GM12878 (cell line): Measurements from ENCODE around the gene MYO3B. TPM values are rescaled to one million over a fixed set of nuclear protein-coding genes. Genes with fewer than 3 reads are reported as not detected.

Experiments
- ATAC-seq: fragments of 200-7000 bp; cut with Tn5 transposase; 3 replicates; pipeline ENCODE4 v1.9.1; 2020; ENCODE audit warnings: mild to moderate bottlenecking, moderate library complexity
- BruUV-seq: library from RNA; stranded (reverse); fragments of 400-500 nt; replicated peaks from 2 replicates; lab custom pipeline; 2021; lab: Mats Ljungman, UMichigan
- CTCF ChIA-PET: fragments of 300-600 bp; sonication (Branson Sonifier 250); formaldehyde crosslinking; extraction: SDS; loops from one replicate; lab custom pipeline; 2021; ENCODE audit warnings: inconsistent platforms; lab: Yijun Ruan, JAX
- POLR2A ChIA-PET: fragments of 350-600 bp; formaldehyde crosslinking; extraction: SDS; loops from one replicate; lab custom pipeline; 2021; ENCODE audit warnings: inconsistent platforms; lab: Charles Lee
- RAD21 ChIA-PET: fragments of 300-600 bp; sonication (Branson Sonifier 250); formaldehyde crosslinking; loops from one replicate; lab custom pipeline; 2023; ENCODE audit warnings: antibody characterized with exemption; ENCODE audit not compliant: unreplicated experiment; lab: Charles Lee
- SMC1A ChIA-PET: fragments of 300-600 bp; sonication (Branson Sonifier 250); formaldehyde crosslinking; loops from one replicate; lab custom pipeline; 2023; ENCODE audit not compliant: unreplicated experiment, uncharacterized antibody; lab: Charles Lee
- DNase-seq: peaks from one replicate; pipeline ENCODE4 v3.0.0-alpha.2; 2011; ENCODE audit warnings: low read depth, low spot score
- FAIRE-seq: peaks from 3 replicates; lab custom pipeline; 2011; peaks lifted over from hg19 to GRCh38; lab: Jason Lieb, UNC
- H2AFZ ChIP-seq: 2 replicates; pipeline ENCODE4 v1.6.0; 2011; ENCODE audit warnings: low read depth, low read length, control low read depth; ENCODE audit not compliant: control insufficient read depth
- H3K27ac ChIP-seq: 2 replicates; pipeline ENCODE4 v1.5.1; 2011; ENCODE audit warnings: control low read depth; ENCODE audit not compliant: control insufficient read depth, insufficient read depth
- H3K27me3 ChIP-seq, 2 experiments: replicated peaks in 1 of 2; 2 replicates each; pipeline versions ENCODE4 v1.6.0 to v1.6.1; 2011; ENCODE audit warnings: low read length in 1 of 2; ENCODE audit not compliant: control insufficient read depth in 2 of 2, insufficient read depth in 2 of 2
- H3K36me3 ChIP-seq, 2 experiments: 2 replicates each; pipeline ENCODE4 v1.5.1; 2011; ENCODE audit warnings: low read length in 1 of 2; ENCODE audit not compliant: control insufficient read depth in 2 of 2, insufficient read depth in 2 of 2
- H3K4me1 ChIP-seq: 2 replicates; pipeline ENCODE4 v1.6.1; 2011; ENCODE audit warnings: mild to moderate bottlenecking, low read length, moderate library complexity, mixed read lengths; ENCODE audit not compliant: control insufficient read depth, insufficient read depth
- H3K4me2 ChIP-seq: 2 replicates; pipeline ENCODE4 v1.6.0; 2011; ENCODE audit warnings: control low read depth; ENCODE audit not compliant: control insufficient read depth, insufficient read depth
- H3K4me3 ChIP-seq: fragments of 200-600 bp; sonication (generic); 2 replicates; pipeline ENCODE4 v1.5.1; 2016
- H3K79me2 ChIP-seq: 2 replicates; pipeline ENCODE4 v1.6.0; 2011; ENCODE audit warnings: low read length; ENCODE audit not compliant: control insufficient read depth, insufficient read depth
- H3K9ac ChIP-seq: 2 replicates; pipeline ENCODE4 v1.8.0; 2011; ENCODE audit warnings: low read length, control low read depth, mixed read lengths; ENCODE audit not compliant: control insufficient read depth, insufficient read depth
- H3K9me3 ChIP-seq: replicated peaks from 3 replicates; pipeline ENCODE4 v1.5.1; 2011; ENCODE audit warnings: mild to moderate bottlenecking, low read length; ENCODE audit not compliant: control insufficient read depth, insufficient read depth
- H4K20me1 ChIP-seq: 2 replicates; pipeline ENCODE4 v1.6.0; 2011; ENCODE audit not compliant: control insufficient read depth, insufficient read depth
- ATF7 ChIP-seq: fragments of 450-650 bp; IDR thresholded peaks from 2 replicates; pipeline ENCODE4 v1.6.1; 2016; ENCODE audit warnings: low read depth, mild to moderate bottlenecking
- CEBPZ ChIP-seq: fragments of 150-350 bp; IDR thresholded peaks from 2 replicates; pipeline ENCODE4 v1.6.1; 2016; ENCODE audit warnings: low read depth, low read length
- CHD4 ChIP-seq: fragments of 200-600 bp; sonication (generic); IDR thresholded peaks from 2 replicates; pipeline ENCODE4 v1.6.1; 2016; ENCODE audit warnings: mild to moderate bottlenecking
- ELK1 ChIP-seq: IDR thresholded peaks from 2 replicates; pipeline ENCODE4 v1.6.1; 2012; ENCODE audit warnings: low read depth, low read length, improper control_type of control experiment
- EP300 ChIP-seq, 2 experiments: fragments of 150-350 bp in 1 of 2; IDR thresholded peaks; 2 replicates each; pipeline ENCODE4 v1.6.1; 2011 to 2012; ENCODE audit warnings: low read depth in 2 of 2, low read length in 2 of 2, borderline replicate concordance in 1 of 2, improper control_type of control experiment in 1 of 2, inconsistent platforms in 1 of 2; ENCODE audit not compliant: control insufficient read depth in 1 of 2
- FOXK2 ChIP-seq: fragments of 450-650 bp; IDR thresholded peaks from 2 replicates; pipeline ENCODE4 v1.6.1; 2017; ENCODE audit warnings: mild to moderate bottlenecking, moderate library complexity
- HSF1 ChIP-seq: fragments of 150-350 bp; IDR thresholded peaks from 2 replicates; pipeline ENCODE4 v1.6.1; 2014; ENCODE audit warnings: mild to moderate bottlenecking, low read depth, low read length
- JUNB ChIP-seq: IDR thresholded peaks from 2 replicates; pipeline ENCODE4 v1.6.1; 2016; ENCODE audit warnings: antibody characterized with exemption, mild to moderate bottlenecking
- KDM1A ChIP-seq: fragments of 200-600 bp; sonication (generic); IDR thresholded peaks from 2 replicates; pipeline ENCODE4 v1.6.1; 2016; ENCODE audit warnings: borderline replicate concordance
- KLF5 ChIP-seq: fragments of 450-650 bp; IDR thresholded peaks from 2 replicates; pipeline ENCODE4 v1.6.1; 2014; ENCODE audit warnings: mild to moderate bottlenecking; ENCODE audit not compliant: partially characterized antibody
- MLLT1 ChIP-seq: fragments of 450-650 bp; IDR thresholded peaks from 2 replicates; pipeline ENCODE4 v1.6.1; 2016; ENCODE audit warnings: mild to moderate bottlenecking
- NFIC ChIP-seq: IDR thresholded peaks from 2 replicates; pipeline ENCODE4 v1.6.1; 2012; ENCODE audit warnings: low read depth, mild to moderate bottlenecking, inconsistent platforms, low read length, moderate library complexity
- PML ChIP-seq: IDR thresholded peaks from 2 replicates; pipeline ENCODE4 v1.6.1; 2012; ENCODE audit warnings: low read length, inconsistent platforms
- SIX5 ChIP-seq: IDR thresholded peaks from 2 replicates; pipeline ENCODE4 v1.6.1; 2011; ENCODE audit warnings: mild to moderate bottlenecking, low read depth, low read length, moderate library complexity; ENCODE audit not compliant: severe bottlenecking
- TBL1XR1 ChIP-seq: IDR thresholded peaks from 2 replicates; pipeline ENCODE4 v1.6.1; 2012; ENCODE audit warnings: low read depth, low read length, improper control_type of control experiment
- USF1 ChIP-seq: IDR thresholded peaks from 2 replicates; pipeline ENCODE4 v1.6.1; 2011; ENCODE audit warnings: borderline replicate concordance, low read depth, mild to moderate bottlenecking, moderate library complexity, mixed read lengths, low read length; ENCODE audit not compliant: insufficient read depth; ENCODE audit errors: extremely low read length
- WGBS: methylation state at CpG from one replicate; pipeline ENCODE4 v1.1.6; 2016; ENCODE audit warnings: low lambda C conversion rate; ENCODE audit not compliant: insufficient replicate concordance, insufficient coverage; ENCODE audit errors: missing lambda C conversion rate; 5-methylcytosine and 5-hydroxymethylcytosine counted together
- in situ Hi-C: fragments of 300-500 bp; cut with MboI; formaldehyde crosslinking; loops from 9 replicates; pipeline ENCODE4 v1.14.3; 2018; ENCODE audit warnings: mixed read lengths
- intact Hi-C: fragments of 100-400 bp; cut with micrococcal nuclease; formaldehyde crosslinking; loops from one replicate; pipeline ENCODE4 v1.14.2; 2022; ENCODE audit not compliant: unreplicated experiment
- polyA plus RNA-seq, 11 experiments: library from polyadenylated mRNA; depleted of rRNA in 4 of 11; unstranded in 6 of 11; stranded (reverse) in 5 of 11; fragments of >200 nt; fragmentation: Nextera tagmentation in 4 of 11; fragmentation: Illumina TruSeq in 1 of 11; extraction: Ambion mirVana in 4 of 11; extraction: Trizol in 1 of 11; gene quantifications; 1 replicate in 1 of 11; 2 replicates in 10 of 11; pipeline versions ENCODE4 v1.2.1 to v1.2.3, GENCODE V29; 2011 to 2016; ENCODE audit warnings: inconsistent platforms in 2 of 11, missing spikeins in 2 of 11, low read depth in 1 of 11
- total RNA-seq, 4 experiments: library from RNA; depleted of rRNA in 3 of 4; stranded (reverse); fragments of >200 nt in 3 of 4; fragmentation: Illumina TruSeq in 1 of 4; extraction: Trizol in 1 of 4; gene quantifications; 2 replicates each; pipeline versions ENCODE4 v1.2.1 to v1.2.3, GENCODE V29; 2013 to 2021

MYO3B gene
- total and polyA plus RNA-seq, 10 of the 15 experiments (the other 5 are each of a cell fraction or from before 2014, with no cell fraction given), result 1.1 to 7.1 (median 2.1) TPM

GRCh38 chr2:170671079-170671478, 493.1 kb downstream of the MYO3B start:
- no peak for ATAC-seq
- Histone ChIP-seq H3K4me2 (no peak overlapping the region), H3K4me1 (no peaks in the 10 kb centered on the region), H3K9ac (no peak overlapping the region), H3K27me3 (peaks cover 0 to 2% of the 10 kb centered on the region in 2 experiments; a peak in 1 of 4 replicates), H3K79me2 (no peaks in the 10 kb centered on the region), H3K9me3 (no peaks in the 10 kb centered on the region), H3K27ac (no peak overlapping the region), H2AFZ (no peak overlapping the region), H3K4me3 (no peak overlapping the region), H4K20me1 (no peaks in the 10 kb centered on the region), H3K36me3 (no peaks in the 10 kb centered on the region)
- CTCF ChIA-PET, result interaction anchor here (1.3 to 2.0 kb wide), 3 partner anchors 9 to 25 kb away, joined by 4 read pairs; no protein-coding TSS in a partner anchor
- DNase-seq, result no peak
- POLR2A ChIA-PET, result interaction anchor here (0.6 kb wide), 1 partner anchor 11 kb away, joined by 3 read pairs; no protein-coding TSS in a partner anchor
- no TSS peak for BruUV-seq
- RAD21 ChIA-PET, result no interaction called here
- no peak for FAIRE-seq
- 62% methylated on average over 9 of the region's 9 CpGs for WGBS
- in situ Hi-C loops (no loop called here), intact Hi-C loops (no loop called here)
- SMC1A ChIA-PET, result interaction anchor here (1.1 to 2.2 kb wide), 2 partner anchors 8 to 9 kb away, joined by 3 to 7 read pairs; no protein-coding TSS in a partner anchor
- TF ChIP-seq USF1 (no peak), ELK1 (no peak), KLF5 (no peak), FOXK2 (no peak), ATF7 (no peak), SIX5 (no peak), JUNB (no peak), KDM1A (no peak), CEBPZ (no peak), HSF1 (no peak), PML (no peak), EP300 (IDR thresholded peaks at IDR 0.05; ENCODE audit: borderline replicate concordance in 1 of 2, control insufficient read depth in 1 of 2, low read depth in 2 of 2, low read length in 2 of 2) (no peak), TBL1XR1 (no peak), CHD4 (no peak), NFIC (no peak), MLLT1 (no peak)
